Measurements from ENCODE around the gene SEZ6L. TPM values are rescaled to one million over a fixed set of nuclear protein-coding genes. Genes with fewer than 3 reads are reported as not detected.

SEZ6L gene
- under 1 TPM; 0.17 to 0.39 (median 0.26) TPM for polyA plus RNA-seq (ENCODE audit: insufficient read length in 4 of 4)

DNA sequence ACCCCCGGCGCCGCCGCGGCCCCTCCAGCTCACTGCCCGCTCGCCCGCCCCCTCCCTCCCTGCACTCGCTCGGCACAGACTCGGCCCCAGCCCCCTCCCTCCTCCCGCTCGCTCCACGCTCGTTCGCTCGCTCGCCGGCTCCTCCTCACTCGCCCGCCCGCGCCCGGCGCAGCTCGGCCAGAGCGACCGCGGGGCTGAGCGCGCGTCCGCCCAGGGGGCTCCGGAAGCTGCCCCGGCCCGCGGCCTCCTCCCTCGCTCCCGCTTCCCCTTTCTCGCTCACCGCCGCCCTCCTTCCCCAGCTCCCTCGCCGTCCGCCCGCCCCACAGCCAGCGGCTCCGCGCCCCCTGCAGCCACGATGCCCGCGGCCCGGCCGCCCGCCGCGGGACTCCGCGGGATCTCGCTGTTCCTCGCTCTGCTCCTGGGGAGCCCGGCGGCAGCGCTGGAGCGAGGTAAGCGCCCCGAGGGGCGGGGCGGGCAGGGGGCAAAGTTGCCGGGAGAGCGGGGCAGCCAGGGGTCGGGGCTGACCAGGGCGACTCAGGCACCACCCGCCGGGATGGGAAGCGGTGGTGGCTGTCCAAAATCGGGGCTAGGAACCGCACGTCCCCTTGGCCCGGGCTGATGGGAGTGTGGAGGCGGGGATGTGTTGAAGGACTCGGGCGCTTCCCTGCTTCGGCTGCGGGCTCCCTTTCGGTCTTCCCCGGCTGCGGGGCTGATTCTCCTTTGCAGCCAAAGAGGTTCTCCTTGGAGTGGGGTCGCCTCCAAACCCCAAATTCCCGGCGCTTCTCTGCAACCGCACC lies at the start of gene SEZ6L:
SEZ6L (plus strand) TSS at position 148 of the 797 bp plus-strand sequence; CDS start at position 356, 208 bp downstream.
- no peak for DNase-seq (ENCODE audit: low read depth in 4 of 4, low spot score in 2 of 4)

DNA sequence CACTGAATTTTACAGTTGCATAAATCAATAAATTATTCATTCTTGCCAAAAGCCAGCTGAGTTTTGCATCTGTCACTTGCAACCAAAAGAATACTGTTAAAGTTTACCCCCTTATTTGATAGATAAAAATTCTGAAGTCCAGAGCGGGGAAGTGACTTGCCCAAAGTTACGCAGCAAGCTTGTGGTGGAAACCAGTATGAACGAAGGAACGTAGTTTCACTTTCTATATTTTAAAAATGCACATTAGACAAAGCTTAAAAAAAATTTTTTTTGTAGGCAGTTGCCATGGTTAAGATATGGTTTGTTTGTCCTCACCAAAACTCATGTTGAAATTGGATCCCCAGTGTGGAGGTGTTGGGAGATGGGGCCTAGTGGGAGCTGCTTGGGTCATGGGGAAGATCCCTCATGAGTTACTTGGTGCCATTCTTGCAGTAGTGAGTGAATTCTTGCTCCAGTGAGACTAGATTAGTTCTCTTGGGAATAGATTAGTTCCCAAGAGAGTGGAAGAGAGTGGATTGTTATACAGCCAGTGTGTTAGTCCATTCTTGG lies 46.3 kb upstream of the SEZ6L start:
- DNase-seq (ENCODE audit: low read depth in 4 of 4, low spot score in 2 of 4), result no peak

DNA sequence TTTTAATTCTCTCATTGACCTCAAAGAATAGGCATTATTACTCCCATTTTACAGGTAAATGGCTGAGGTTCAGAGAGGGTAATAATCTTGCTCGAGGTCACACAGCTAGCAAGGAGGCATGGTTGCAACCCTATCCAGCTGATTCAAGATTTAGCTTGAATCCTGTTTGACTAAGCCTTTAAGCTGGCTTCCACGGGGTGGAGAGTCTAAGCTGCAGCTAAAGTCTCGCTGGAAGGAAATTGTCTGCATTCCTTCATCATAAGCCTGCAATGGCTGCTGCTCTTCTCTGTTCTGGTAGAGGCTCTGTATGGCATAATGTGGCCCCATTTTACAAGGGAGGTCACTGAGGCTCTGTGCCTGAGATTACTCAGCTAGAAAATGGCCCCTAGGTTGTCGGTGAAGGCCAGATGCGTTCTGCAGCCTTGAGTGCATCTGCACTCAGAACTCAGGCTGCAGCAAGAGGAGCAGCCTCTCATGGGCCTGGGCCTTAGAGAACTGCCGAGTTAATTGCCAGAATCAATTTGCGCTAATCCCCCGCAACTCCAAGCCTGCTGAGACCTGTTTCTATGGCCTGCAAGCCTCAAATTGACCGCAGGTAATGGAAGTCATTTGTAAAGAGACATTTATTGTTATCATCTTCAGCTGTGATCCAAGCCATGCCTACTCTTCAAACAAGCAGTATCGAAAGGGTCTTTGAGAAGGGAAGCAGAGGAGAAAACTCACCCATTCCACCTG lies 44.1 kb upstream of the SEZ6L start:
- DNase-seq (ENCODE audit: low read depth in 4 of 4, low spot score in 2 of 4), result no peak

DNA sequence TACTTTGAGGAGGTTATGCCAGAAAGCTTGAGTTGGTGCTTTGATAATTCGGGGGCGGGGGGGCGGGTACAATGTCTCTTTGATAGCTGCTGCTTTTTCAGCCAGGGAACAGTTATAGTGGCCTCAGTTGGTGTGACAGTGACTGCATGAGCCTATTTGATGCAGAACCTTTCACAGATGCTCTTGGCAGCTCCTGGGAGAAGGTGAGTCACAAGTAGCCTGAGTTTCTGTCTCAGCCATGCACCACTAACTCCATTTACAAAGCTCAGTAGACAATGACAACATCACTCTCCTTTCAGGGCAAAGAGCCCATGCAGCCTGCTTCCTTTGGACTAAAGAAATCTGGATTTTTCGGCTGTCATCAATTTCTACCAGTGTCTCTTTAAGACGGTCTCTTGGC lies 42.1 kb upstream of the SEZ6L start:
- no peak for DNase-seq (ENCODE audit: low read depth in 4 of 4, low spot score in 2 of 4)

DNA sequence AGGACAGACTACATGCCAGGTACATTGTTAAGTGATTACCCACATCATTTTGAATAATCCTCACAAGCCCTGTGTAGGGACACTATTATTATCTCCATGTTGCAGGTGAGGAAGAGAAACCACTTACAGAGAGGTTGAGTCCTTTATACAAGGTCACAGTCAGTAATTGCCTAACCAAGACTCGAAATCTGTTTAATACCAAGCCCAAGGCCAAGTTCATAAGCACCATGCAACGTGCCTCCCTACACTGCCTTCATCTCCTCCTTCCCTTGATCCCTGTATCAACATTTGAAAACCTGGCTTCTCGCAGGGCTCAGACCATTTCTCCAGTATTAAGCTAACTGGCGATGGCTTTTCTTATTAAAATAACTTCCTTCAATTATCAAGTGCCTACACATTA lies 41.7 kb upstream of the SEZ6L start:
- DNase-seq (ENCODE audit: low read depth in 4 of 4, low spot score in 2 of 4), result no peak

DNA sequence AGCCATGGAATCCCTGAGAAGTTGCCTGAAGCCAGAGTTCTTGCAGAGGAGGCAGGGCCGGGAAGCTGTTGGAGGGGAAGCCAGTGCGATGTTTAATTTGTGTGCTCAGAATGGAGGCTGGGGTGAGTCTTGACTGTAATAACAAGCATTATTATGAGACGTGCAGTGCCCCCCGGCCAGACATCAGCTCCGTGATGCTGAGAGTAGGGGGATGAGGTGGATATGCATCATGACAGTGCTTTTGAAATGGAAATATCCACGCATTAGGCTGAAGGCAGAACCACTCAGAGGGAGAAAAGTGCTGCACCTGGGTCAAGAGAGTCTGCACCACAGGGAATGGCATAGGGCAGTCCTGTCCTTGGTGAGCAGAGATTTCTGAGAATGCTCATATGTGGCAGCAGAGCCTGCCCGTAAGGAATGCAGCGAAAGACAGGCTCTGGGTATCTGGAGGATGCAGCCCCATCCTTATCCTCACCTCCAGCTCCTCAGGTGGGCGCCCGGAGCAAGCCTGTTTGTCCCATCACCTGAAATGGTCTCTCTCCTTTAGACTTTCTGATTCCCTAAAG lies 37.6 kb upstream of the SEZ6L start:
- DNase-seq (ENCODE audit: low read depth in 4 of 4, low spot score in 2 of 4), result no peak

DNA sequence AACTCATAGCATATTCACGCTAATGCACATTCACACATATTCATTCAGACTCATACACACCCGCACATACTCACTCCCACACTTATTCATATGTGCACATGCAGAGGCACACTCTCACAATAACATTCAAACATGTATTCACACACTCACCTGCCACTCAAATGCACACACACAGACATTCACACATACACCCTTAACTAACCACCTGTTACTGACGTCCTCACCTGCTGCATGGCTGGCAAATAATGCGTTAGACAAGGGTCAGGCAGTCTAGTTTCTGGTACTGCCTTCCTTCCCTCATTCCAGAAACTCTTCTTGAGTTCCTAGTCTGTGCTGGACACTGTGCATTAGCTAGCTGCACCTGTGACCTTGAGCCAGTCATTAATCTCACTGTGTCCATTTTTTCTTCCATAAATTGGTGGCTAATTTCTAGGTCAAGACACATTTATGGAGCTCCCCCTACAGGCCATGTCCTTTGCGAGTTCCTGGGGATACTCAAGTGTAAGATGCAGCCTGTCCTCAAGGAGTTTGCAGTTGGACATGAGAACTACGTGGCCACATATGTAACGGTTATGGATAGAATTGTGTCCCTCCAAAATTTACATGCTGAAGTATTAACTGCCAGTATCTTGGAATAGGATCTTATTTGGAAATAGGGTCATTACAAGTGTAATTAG lies 34.5 kb upstream of the SEZ6L start:
- no peak for DNase-seq (ENCODE audit: low read depth in 4 of 4, low spot score in 2 of 4)

DNA sequence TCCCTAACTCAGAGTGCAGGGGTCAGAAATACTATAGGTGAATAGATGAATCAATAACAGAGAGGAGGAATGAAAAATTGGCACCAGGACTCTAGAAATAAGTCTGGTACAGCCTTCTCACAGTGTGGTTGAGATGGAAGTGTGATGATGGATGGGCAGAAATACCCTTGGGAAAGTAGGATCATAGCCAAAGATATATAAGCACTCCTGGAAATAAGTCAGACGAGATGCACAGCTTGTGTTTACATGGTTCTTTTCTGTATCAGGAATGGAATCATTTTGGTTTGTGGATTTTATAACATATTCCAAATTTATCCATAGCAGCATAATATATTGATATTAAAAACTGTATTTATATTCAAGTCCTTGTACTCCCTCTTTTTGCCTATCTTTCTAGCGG lies 33.5 kb upstream of the SEZ6L start:
- no peak for DNase-seq (ENCODE audit: low read depth in 4 of 4, low spot score in 2 of 4)

DNA sequence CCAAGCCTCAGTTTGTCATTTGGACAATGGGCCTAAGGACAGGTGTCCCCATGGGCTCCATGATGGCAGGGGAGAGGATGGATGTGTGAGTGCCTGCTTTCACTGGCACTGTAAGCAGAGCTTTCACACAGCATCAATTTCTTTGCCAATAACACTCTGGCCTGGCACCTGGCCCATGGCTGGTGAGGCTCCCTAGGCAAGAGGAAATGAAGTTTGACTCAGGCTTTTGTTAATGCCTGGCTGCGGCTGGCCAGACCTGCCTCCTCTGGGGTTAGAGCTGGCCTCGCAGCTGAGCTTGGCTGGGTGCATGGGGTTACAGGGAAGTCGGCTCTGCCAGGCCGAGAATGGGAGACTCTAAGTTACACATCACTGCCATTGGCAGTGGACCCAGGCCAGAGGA lies 30.0 kb upstream of the SEZ6L start:
- no peak for DNase-seq (ENCODE audit: low read depth in 4 of 4, low spot score in 2 of 4)

DNA sequence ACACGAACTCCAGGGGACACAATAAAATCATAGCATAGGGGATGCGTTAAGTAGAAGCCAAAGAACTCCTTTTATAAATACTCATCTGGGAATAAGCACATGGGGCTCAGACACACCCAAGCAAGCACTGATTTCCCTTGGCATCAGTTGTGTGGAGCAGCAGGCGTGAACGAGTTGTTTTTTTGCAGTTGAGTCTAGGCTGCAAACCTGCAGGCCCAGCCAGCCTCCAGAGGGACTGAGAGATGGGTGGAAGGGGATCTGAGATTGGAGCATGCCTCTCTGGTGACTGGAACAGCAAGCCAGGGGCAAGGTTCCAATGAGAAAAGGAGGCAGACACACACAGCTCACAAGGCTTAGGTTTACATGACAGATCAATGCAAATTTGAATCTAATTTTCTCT lies 27.4 kb upstream of the SEZ6L start:
- DNase-seq (ENCODE audit: low read depth in 4 of 4, low spot score in 2 of 4), result no peak

DNA sequence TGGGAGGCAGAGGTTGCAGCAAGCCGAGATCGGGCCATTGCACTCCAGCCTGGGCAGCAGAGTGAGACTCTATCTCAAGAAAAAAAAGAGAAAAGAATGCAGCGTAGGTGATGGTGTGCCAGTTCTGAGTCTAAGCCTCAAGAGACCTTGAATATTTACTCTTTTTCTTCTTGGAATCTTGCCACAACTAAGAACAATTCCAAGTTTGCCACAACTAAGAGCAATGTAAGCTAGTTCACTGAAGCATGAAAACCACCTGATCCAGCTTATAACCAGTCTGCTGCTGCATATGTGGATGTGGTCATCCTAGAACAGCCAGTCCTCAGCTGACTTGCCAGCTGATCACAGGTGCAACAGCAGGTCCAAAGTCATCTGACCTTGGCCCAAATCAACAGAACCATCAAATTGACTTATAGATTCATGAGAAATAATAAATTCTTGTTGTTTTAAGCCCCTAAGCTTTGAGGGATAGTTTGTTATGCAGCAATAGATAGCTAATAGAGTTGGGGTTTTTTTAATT lies 25.4 kb upstream of the SEZ6L start:
- DNase-seq (ENCODE audit: low read depth in 4 of 4, low spot score in 2 of 4), result no peak

DNA sequence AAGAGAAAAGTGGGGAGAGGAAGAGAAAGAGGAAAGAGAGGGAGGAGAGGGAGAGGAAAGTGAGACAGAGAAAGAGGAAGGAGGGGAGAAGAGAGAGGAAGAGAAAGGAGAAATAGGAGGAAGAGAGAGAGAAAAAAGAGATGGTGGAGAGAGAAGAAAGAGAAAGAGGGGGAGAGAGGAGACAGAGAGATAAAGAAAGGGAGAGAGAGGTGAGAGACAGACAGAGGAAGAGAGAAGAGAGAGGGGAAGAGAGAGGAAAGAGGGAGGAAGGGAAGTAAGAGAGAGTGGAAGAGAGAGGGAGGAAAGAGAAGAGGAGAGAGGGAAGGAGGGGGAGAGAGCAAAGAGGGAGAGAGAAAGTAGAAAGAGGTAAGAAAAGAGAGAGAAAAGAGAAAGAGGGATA lies 9.4 kb upstream of the SEZ6L start:
- no peak for DNase-seq (ENCODE audit: low read depth in 4 of 4, low spot score in 2 of 4)

DNA sequence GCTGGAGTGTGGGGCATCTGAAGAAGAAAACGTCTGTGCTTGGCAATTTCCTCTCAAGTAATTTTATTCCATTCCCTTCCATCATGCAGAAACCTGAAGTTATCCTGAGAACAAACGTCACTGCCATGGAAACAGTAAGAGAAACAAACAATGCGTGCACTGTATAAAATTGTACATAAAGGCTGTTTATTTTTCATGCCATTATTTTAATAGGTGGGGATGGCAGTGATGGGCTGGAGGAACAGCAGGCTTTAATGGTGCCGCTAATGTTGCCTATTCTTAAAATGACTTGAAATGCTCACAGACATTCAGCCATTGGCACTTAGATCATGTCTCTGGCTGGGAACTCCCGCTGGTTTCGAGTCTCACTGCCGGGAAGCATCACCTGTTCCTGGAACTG lies 7.5 kb upstream of the SEZ6L start:
- no peak for DNase-seq (ENCODE audit: low read depth in 4 of 4, low spot score in 2 of 4)

DNA sequence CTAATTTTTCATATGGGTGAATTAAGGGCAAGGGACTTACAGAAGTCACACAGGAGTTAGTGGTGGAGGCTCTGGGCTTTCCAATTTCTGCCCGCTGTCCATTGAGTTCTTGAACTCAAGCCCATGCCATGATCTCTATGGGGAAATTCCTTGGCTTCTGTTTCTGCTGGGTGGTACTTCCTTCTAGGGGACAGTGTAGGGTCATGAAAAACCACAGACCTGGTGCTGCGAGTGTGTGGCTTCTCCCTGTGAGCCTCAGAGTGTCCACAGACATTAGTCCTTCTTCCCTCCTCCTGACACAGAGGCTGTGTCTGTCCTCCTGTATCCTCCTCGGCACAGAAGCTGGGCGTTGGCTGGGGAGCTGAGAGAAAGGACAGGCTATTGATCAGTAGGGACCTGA lies 6.3 kb upstream of the SEZ6L start:
- DNase-seq (ENCODE audit: low read depth in 4 of 4, low spot score in 2 of 4), result no peak

DNA sequence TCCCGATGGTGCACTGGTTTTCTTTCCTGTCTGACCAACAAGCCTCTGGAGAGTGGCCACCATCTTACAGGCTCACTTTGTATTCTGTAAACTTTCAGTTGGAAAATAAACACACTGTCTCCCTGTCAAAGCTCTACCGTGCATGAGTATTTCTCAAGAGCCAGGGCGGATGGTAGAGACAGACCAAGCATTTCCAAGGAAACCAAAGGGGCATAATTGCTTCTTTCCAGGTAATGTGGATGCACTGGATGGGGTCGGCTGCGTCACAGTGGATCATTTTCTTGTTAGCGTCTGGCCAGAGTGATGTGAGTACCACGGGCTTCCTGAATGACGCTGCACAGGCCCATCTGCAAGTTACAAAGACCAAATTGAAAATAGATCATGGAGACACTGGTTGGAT lies 5.1 kb upstream of the SEZ6L start:
- DNase-seq (ENCODE audit: low read depth in 4 of 4, low spot score in 2 of 4), result no peak

DNA sequence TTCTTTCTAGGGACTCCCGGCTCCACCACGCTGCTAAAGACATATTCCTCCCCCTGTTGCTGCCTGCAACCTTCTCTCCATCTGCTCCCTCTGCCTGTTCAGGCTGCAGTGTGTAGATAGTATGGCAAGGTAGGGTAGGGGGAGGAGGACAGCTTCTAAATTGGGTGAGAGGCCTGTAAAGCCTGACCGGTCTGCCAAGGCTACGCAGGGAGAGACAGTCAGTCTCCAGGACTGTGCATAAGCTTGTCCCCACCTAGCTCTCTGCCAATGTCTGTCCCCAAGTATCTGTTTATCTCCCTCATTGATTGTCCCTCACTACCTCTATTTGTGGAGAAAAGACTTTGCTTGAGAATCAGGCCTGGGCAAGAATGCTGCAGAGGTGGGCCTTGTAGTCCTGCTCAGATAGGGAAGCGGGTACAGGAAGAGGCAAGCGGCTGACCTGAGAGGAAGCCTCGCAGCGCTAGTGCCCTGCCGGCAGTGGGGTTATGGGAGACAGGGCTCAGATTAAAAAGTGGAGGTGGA lies 871 bp upstream of the SEZ6L start:
- no peak for DNase-seq (ENCODE audit: low read depth in 4 of 4, low spot score in 2 of 4)

DNA sequence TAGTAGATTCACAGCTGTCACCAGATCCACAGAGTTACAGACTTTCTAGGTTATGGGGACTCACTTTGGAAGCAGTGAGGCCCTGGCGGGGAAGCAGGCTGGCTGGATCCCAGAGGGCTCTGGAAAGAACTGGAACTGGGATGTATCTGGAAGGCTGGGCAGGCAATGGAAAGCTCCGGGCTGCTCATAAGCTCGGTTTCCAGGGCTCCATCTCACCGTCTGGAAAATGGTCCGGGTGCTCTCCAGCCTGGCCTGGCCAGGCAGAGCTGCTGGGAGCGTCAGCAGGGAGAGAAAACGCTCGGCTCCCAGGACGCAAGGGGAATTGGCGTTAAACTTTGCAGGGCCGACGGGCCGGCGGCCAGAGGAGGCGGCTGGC lies 335 bp upstream of the SEZ6L start:
- DNase-seq (ENCODE audit: low read depth in 4 of 4, low spot score in 2 of 4), result no peak

DNA sequence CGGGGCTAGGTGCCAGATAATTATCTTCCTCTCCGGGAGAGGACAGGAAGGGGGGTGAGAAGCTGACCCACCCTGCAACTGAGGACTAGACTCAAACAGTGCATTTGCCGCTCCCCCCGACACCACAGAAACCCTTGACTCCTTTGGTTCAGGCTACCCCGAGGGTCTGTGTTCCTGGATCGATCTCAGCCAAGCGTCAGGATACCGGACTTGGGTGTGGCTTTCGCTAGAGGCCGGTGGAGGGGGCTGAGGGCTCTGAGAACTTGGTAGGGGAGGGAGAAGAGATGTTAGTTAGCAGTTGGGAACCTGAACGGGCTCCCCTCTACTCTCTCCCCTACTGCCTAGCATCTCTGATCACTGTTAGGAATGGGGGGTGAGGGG lies 840 bp downstream of the SEZ6L start:
- DNase-seq (ENCODE audit: low read depth in 4 of 4, low spot score in 2 of 4), result no peak

DNA sequence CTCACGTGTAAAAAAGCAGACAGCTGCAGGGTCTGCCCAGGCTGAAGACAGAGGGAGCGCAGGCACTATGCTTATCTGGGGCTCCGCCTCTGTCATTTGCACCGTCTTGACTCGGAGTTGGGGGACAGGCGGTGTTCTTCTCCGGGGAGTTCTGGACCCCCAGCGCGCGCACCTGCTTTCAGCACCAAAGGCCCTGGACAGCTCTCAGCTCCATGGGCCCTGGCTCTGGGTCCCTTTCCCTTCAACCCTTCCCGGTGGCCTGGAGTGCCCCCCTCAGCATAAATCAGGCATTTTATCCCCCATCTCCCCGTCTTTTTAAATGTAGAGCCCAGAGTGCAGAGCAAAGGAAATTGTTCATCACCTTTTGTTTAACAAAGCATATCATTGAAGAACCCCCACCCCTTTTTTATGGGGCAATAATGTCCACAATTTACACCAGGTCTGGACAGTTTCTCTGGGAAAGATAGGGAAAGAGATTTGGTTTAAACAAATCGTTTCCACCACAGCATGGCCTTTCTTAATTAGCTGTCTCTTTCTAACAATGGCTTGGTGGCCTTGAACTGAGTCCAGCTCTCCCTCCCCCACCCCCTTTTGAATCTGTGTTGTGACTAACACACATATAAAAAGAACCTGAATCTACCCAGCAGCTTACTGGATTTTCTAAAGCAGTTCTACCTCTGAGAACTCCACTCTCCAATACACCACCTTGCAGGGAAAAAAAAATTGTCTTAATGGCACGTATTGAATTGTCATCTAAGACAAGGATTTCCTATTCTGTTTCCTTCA lies 1.7 kb downstream of the SEZ6L start:
- DNase-seq (ENCODE audit: low read depth in 4 of 4, low spot score in 2 of 4), result no peak
